ENCODE data around the gene GAS5. TPM values are rescaled to one million over a fixed set of nuclear protein-coding genes. Genes with fewer than 3 reads are reported as not detected.

GAS5 gene
- 529 and 549 TPM in 2 replicates for total RNA-seq
- long read RNA-seq, transcript GAS5-216 (5 exons, 897 nt): minor isoform, 5 of 282 reads
- long read RNA-seq, transcript GAS5-221 (12 exons, 632 nt): major isoform, 71 of 282 reads
- long read RNA-seq, transcript GAS5-201 (10 exons, 979 nt): minor isoform, 7 of 282 reads
- long read RNA-seq, partial matches to known transcripts: 34 of 282 reads
- long read RNA-seq, other reads (novel, unspliced or antisense): 153 of 282 reads

- Mint-ChIP-seq H3K27me3 (ENCODE audit: unreplicated experiment) (no peaks in the 10 kb centered on the region), H3K4me1 (ENCODE audit: unreplicated experiment) (peaks cover 42% of the 10 kb centered on the region), H3K4me3 (ENCODE audit: unreplicated experiment) (peak within 1 kb of the TSS; percentile 87), H3K9me3 (ENCODE audit: unreplicated experiment) (no peaks in the 10 kb centered on the region), H3K36me3 (ENCODE audit: unreplicated experiment) (peaks cover 48% of the 10 kb centered on the region), H3K27ac (ENCODE audit: unreplicated experiment) (peak within 1 kb of the TSS; percentile 92)
- TF ChIP-seq CTCF (IDR thresholded peaks at IDR 0.05): no peak
- DNase-seq (ENCODE audit: extremely low spot score, unreplicated experiment): peak; percentile 99
Measured at GRCh38 chr1:173867753-173868265, at the start of gene GAS5. GAS5 (minus strand) TSS chr1:173867989.

GRCh38 chr1:173917149-173917548 is 49.4 kb upstream of the GAS5 start, which contains the start of gene SERPINC1:
SERPINC1 (minus strand) TSS chr1:173917327; CDS start chr1:173917259, 68 bp downstream.
- DNase-seq (ENCODE audit: extremely low spot score, unreplicated experiment): no peak
- Mint-ChIP-seq H3K36me3 (ENCODE audit: unreplicated experiment) (no peaks in the 10 kb centered on the region), H3K27me3 (ENCODE audit: unreplicated experiment) (no peaks in the 10 kb centered on the region), H3K4me3 (ENCODE audit: unreplicated experiment) (no peak within 1 kb of the TSS), H3K9me3 (ENCODE audit: unreplicated experiment) (peaks cover 3% of the 10 kb centered on the region), H3K27ac (ENCODE audit: unreplicated experiment) (no peak within 1 kb of the TSS), H3K4me1 (ENCODE audit: unreplicated experiment) (no peaks in the 10 kb centered on the region)
- TF ChIP-seq CTCF (IDR thresholded peaks at IDR 0.05): no peak

GRCh38 chr1:173916667-173917066 is 48.9 kb upstream of the GAS5 start:
- no peak overlapping the region for H3K27ac Mint-ChIP-seq (ENCODE audit: unreplicated experiment)
- no peak for DNase-seq (ENCODE audit: extremely low spot score, unreplicated experiment)
- no peak overlapping the region for H3K4me3 Mint-ChIP-seq (ENCODE audit: unreplicated experiment)
- H3K36me3 Mint-ChIP-seq (ENCODE audit: unreplicated experiment): no peaks in the 10 kb centered on the region
- peaks cover 3% of the 10 kb centered on the region for H3K9me3 Mint-ChIP-seq (ENCODE audit: unreplicated experiment)
- no peaks in the 10 kb centered on the region for H3K4me1 Mint-ChIP-seq (ENCODE audit: unreplicated experiment)
- no peak for TF ChIP-seq CTCF (IDR thresholded peaks at IDR 0.05)
- H3K27me3 Mint-ChIP-seq (ENCODE audit: unreplicated experiment): no peaks in the 10 kb centered on the region

GRCh38 chr1:173915596-173915995 is 47.8 kb upstream of the GAS5 start:
- TF ChIP-seq CTCF (IDR thresholded peaks at IDR 0.05): no peak
- Mint-ChIP-seq H3K9me3 (ENCODE audit: unreplicated experiment) (peaks cover 3% of the 10 kb centered on the region), H3K36me3 (ENCODE audit: unreplicated experiment) (no peaks in the 10 kb centered on the region), H3K27ac (ENCODE audit: unreplicated experiment) (no peak overlapping the region), H3K4me3 (ENCODE audit: unreplicated experiment) (no peak overlapping the region), H3K4me1 (ENCODE audit: unreplicated experiment) (no peaks in the 10 kb centered on the region), H3K27me3 (ENCODE audit: unreplicated experiment) (no peaks in the 10 kb centered on the region)
- DNase-seq (ENCODE audit: extremely low spot score, unreplicated experiment): no peak

- peak; percentile 48 for TF ChIP-seq CTCF (IDR thresholded peaks at IDR 0.05)
- H3K4me3 Mint-ChIP-seq (ENCODE audit: unreplicated experiment): no peak overlapping the region
- DNase-seq (ENCODE audit: extremely low spot score, unreplicated experiment): no peak
- H3K36me3 Mint-ChIP-seq (ENCODE audit: unreplicated experiment): no peaks in the 10 kb centered on the region
- no peaks in the 10 kb centered on the region for H3K27me3 Mint-ChIP-seq (ENCODE audit: unreplicated experiment)
- no peaks in the 10 kb centered on the region for H3K4me1 Mint-ChIP-seq (ENCODE audit: unreplicated experiment)
- no peak overlapping the region for H3K27ac Mint-ChIP-seq (ENCODE audit: unreplicated experiment)
- H3K9me3 Mint-ChIP-seq (ENCODE audit: unreplicated experiment): peaks cover 3% of the 10 kb centered on the region
Measured at GRCh38 chr1:173914366-173914871, 46.6 kb upstream of the GAS5 start.

All from osteocyte (in vitro differentiated cells).